Astrocyte (in vitro differentiated cells and primary cell): Measurements from ENCODE around the gene DNAJC17. TPM values are rescaled to one million over a fixed set of nuclear protein-coding genes. Genes with fewer than 3 reads are reported as not detected.

Experiments used
- DNase-seq: peaks from one replicate; pipeline ENCODE4 v3.0.0-alpha.2; 2010; ENCODE audit warnings: low read depth
- FAIRE-seq: peaks from 2 replicates; lab custom pipeline; 2011; peaks lifted over from hg19 to GRCh38; lab: Jason Lieb, UNC
- H2AFZ ChIP-seq: 2 replicates; pipeline ENCODE4 v1.6.0; 2012; ENCODE audit warnings: low read depth, low read length, inconsistent platforms
- H3K27ac ChIP-seq: 2 replicates; pipeline ENCODE4 v1.5.1; 2011; ENCODE audit warnings: low read depth, low read length, inconsistent platforms
- H3K27me3 ChIP-seq: 2 replicates; pipeline ENCODE4 v1.6.0; 2011; ENCODE audit warnings: low read length, inconsistent platforms; ENCODE audit not compliant: insufficient read depth
- H3K36me3 ChIP-seq: 2 replicates; pipeline ENCODE4 v1.5.1; 2011; ENCODE audit warnings: low read length, inconsistent platforms; ENCODE audit not compliant: insufficient read depth
- H3K4me1 ChIP-seq: 2 replicates; pipeline ENCODE4 v1.5.1; 2011; ENCODE audit warnings: low read length, inconsistent platforms; ENCODE audit not compliant: insufficient read depth
- H3K4me2 ChIP-seq: 2 replicates; pipeline ENCODE4 v1.6.0; 2012; ENCODE audit warnings: low read length, inconsistent platforms
- H3K4me3 ChIP-seq: 2 replicates; pipeline ENCODE4 v1.5.1; 2011; ENCODE audit warnings: low read depth, mild to moderate bottlenecking, low read length, inconsistent platforms; ENCODE audit not compliant: insufficient read depth
- H3K79me2 ChIP-seq: 2 replicates; pipeline ENCODE4 v1.6.0; 2012; ENCODE audit warnings: mild to moderate bottlenecking, low read length, inconsistent platforms; ENCODE audit not compliant: insufficient read depth
- H3K9ac ChIP-seq: 2 replicates; pipeline ENCODE4 v1.6.0; 2012; ENCODE audit warnings: mild to moderate bottlenecking, low read length, inconsistent platforms
- H3K9me3 ChIP-seq: 2 replicates; pipeline ENCODE4 v1.5.1; 2012; ENCODE audit warnings: low read depth, mild to moderate bottlenecking, low read length, inconsistent platforms; ENCODE audit not compliant: insufficient read depth
- H4K20me1 ChIP-seq: 2 replicates; pipeline ENCODE4 v1.6.0; 2012; ENCODE audit warnings: low read length, inconsistent platforms; ENCODE audit not compliant: insufficient read depth
- H3K27ac Mint-ChIP-seq: one replicate; pipeline ENCODE4 v1.8.0; 2021; ENCODE audit warnings: mild to moderate bottlenecking, mixed read lengths; ENCODE audit not compliant: unreplicated experiment
- H3K27me3 Mint-ChIP-seq: one replicate; pipeline ENCODE4 v1.8.0; 2021; ENCODE audit warnings: low read depth, mixed read lengths; ENCODE audit not compliant: unreplicated experiment
- H3K36me3 Mint-ChIP-seq: one replicate; pipeline ENCODE4 v1.8.0; 2021; ENCODE audit warnings: low read depth, mixed read lengths; ENCODE audit not compliant: unreplicated experiment
- H3K4me1 Mint-ChIP-seq: one replicate; pipeline ENCODE4 v1.8.0; 2021; ENCODE audit warnings: low read depth, mixed read lengths; ENCODE audit not compliant: unreplicated experiment
- H3K4me3 Mint-ChIP-seq: one replicate; pipeline ENCODE4 v1.8.0; 2021; ENCODE audit warnings: mild to moderate bottlenecking, moderate library complexity, mixed read lengths; ENCODE audit not compliant: unreplicated experiment
- H3K9me3 Mint-ChIP-seq: one replicate; pipeline ENCODE4 v1.8.0; 2021; ENCODE audit warnings: mild to moderate bottlenecking, mixed read lengths; ENCODE audit not compliant: unreplicated experiment
- CTCF ChIP-seq: IDR thresholded peaks from 2 replicates; pipeline ENCODE4 v1.5.1; 2011; ENCODE audit warnings: low read depth, mild to moderate bottlenecking, inconsistent platforms, low read length, moderate library complexity; ENCODE audit not compliant: insufficient read depth
- EZH2 ChIP-seq: IDR thresholded peaks from 2 replicates; pipeline ENCODE4 v1.6.1; 2012; ENCODE audit warnings: mild to moderate bottlenecking, low read length, inconsistent platforms; ENCODE audit not compliant: insufficient read depth
- total RNA-seq: library from RNA; stranded (reverse); gene quantifications from 2 replicates; pipeline ENCODE4 v1.2.1, GENCODE V29; 2021

Gene DNAJC17
- total RNA-seq, 1 donor from 2014 or later, result 21.0 TPM

GRCh38 chr15:40803688-40804087 is 3.6 kb downstream of the DNAJC17 start:
- FAIRE-seq, result no peak

DNA sequence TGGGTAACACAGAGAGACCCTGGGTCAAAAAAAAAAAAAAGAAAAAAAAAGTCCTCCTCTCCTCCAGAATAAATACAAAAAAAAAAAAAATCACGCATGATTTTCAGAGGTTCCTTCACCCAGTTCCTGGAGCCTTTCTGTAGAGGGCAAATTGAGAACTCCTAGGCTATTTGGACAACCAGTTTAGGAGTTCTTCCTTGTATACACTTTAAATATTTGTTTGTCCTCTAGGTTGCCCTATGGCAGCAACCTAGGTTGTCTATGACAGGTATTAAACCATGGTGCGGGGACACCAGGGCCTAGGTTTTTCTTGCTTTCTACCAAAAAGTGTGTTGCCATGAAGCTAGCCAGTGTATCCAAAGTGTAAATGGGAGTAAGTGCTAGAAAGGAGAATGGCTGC is 4.2 kb downstream of the DNAJC17 start:
- H3K4me1 Mint-ChIP-seq, result peaks cover 8% of the 10 kb centered on the region
- Histone ChIP-seq H3K27ac (no peak overlapping the region), H4K20me1 (peaks cover 24% of the 10 kb centered on the region), H3K4me2 (no peak overlapping the region), H2AFZ (no peak overlapping the region), H3K4me1 (peaks cover 8% of the 10 kb centered on the region), H3K27me3 (no peaks in the 10 kb centered on the region), H3K36me3 (no peaks in the 10 kb centered on the region), H3K9ac (no peak overlapping the region), H3K9me3 (no peaks in the 10 kb centered on the region), H3K4me3 (no peak overlapping the region), H3K79me2 (peaks cover 53% of the 10 kb centered on the region)
- no peaks in the 10 kb centered on the region for H3K27me3 Mint-ChIP-seq
- TF ChIP-seq CTCF (no peak), EZH2 (no peak)
- no peak overlapping the region for H3K27ac Mint-ChIP-seq
- no peak overlapping the region for H3K4me3 Mint-ChIP-seq
- no peaks in the 10 kb centered on the region for H3K9me3 Mint-ChIP-seq
- DNase-seq (no peak), FAIRE-seq (no peak)
- H3K36me3 Mint-ChIP-seq, result peaks cover 6% of the 10 kb centered on the region

More at GRCh38 chr15:40803688-40804087, 3.6 kb downstream of the DNAJC17 start:
- Mint-ChIP-seq H3K36me3 (peaks cover 1% of the 10 kb centered on the region), H3K4me1 (peaks cover 8% of the 10 kb centered on the region), H3K27ac (no peak overlapping the region), H3K9me3 (no peaks in the 10 kb centered on the region), H3K27me3 (no peaks in the 10 kb centered on the region), H3K4me3 (no peak overlapping the region)
- DNase-seq, result no peak
- H3K27me3 ChIP-seq, result no peaks in the 10 kb centered on the region
- H3K36me3 ChIP-seq, result no peaks in the 10 kb centered on the region
- peaks cover 14% of the 10 kb centered on the region for H3K4me1 ChIP-seq
- H3K4me3 ChIP-seq, result no peak overlapping the region
- no peaks in the 10 kb centered on the region for H3K9me3 ChIP-seq
- H3K79me2 ChIP-seq, result peaks cover 59% of the 10 kb centered on the region
- H3K27ac ChIP-seq, result no peak overlapping the region
- no peak overlapping the region for H3K9ac ChIP-seq
- H3K4me2 ChIP-seq, result no peak overlapping the region
- H4K20me1 ChIP-seq, result peaks cover 19% of the 10 kb centered on the region
- TF ChIP-seq CTCF (no peak), EZH2 (no peak)
- H2AFZ ChIP-seq, result no peak overlapping the region

DNA sequence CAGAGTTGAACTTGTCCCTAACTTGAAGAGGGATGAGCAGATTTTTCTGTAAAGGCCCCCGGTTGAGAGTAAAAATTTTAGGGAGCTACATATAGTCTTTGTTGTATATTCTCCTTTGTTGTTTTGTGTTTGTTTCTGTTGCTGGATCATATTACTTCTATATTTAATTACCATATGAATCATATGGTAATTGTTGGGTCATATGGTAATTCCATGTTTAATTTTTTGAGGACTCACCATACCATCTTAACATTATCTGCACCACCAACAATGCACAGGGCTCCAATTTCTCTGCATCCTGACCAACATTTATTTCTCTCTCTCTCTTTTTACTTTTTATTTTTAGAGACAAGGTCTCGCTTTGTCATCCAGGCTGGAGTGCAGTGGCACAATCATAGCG is 7.8 kb downstream of the DNAJC17 start:
- DNase-seq (no peak), FAIRE-seq (no peak)
- no peaks in the 10 kb centered on the region for H3K27me3 Mint-ChIP-seq
- H3K27ac Mint-ChIP-seq, result no peak overlapping the region
- Histone ChIP-seq H3K79me2 (peaks cover 55% of the 10 kb centered on the region), H3K4me1 (no peaks in the 10 kb centered on the region), H3K27me3 (no peaks in the 10 kb centered on the region), H3K9ac (no peak overlapping the region), H3K4me2 (no peak overlapping the region), H3K36me3 (no peaks in the 10 kb centered on the region), H4K20me1 (peaks cover 37% of the 10 kb centered on the region), H2AFZ (no peak overlapping the region), H3K9me3 (no peaks in the 10 kb centered on the region), H3K4me3 (no peak overlapping the region), H3K27ac (no peak overlapping the region)
- peaks cover 6% of the 10 kb centered on the region for H3K4me1 Mint-ChIP-seq
- H3K36me3 Mint-ChIP-seq, result peaks cover 7% of the 10 kb centered on the region
- TF ChIP-seq CTCF (no peak), EZH2 (no peak)
- no peaks in the 10 kb centered on the region for H3K9me3 Mint-ChIP-seq
- H3K4me3 Mint-ChIP-seq, result no peak overlapping the region
